ENCODE data around the gene FALEC. TPM values are rescaled to one million over a fixed set of nuclear protein-coding genes. Genes with fewer than 3 reads are reported as not detected.

The FALEC gene
- total RNA-seq, 1 experiment from 2014 or later, result 1.0 TPM

GRCh38 chr1:150537732-150538684 is 22.5 kb downstream of the FALEC start:
- intact Hi-C loops (cut with micrococcal nuclease; ENCODE audit: unreplicated experiment) (no loop called here), in situ Hi-C loops (cut with HindIII; ENCODE audit: low pct_unique_long_range_greater_than_20kb, low sequenced_read_pairs) (no loop called here)
- no peak overlapping the region for H3K4me3 ChIP-seq (ENCODE audit: low read depth in 2 of 2, low read length in 2 of 2)
- DNase-seq (ENCODE audit: low read depth, low spot score), result no peak
- ATAC-seq, result no peak; the same call in 1 of the 2 replicates
- no peak for TF ChIP-seq SIN3A (IDR thresholded peaks at IDR 0.05; ENCODE audit: borderline replicate concordance, insufficient read depth, low read depth, low read length)
- no peak for TF ChIP-seq POLR2AphosphoS5 (IDR thresholded peaks at IDR 0.05; ENCODE audit: low read depth, low read length)
- TF ChIP-seq CTCF (IDR thresholded peaks at IDR 0.05), result no peak
- TF ChIP-seq TCF7L2 (IDR thresholded peaks at IDR 0.05; ENCODE audit: low read depth, low read length), result no peak
- TF ChIP-seq, protein P1, sequence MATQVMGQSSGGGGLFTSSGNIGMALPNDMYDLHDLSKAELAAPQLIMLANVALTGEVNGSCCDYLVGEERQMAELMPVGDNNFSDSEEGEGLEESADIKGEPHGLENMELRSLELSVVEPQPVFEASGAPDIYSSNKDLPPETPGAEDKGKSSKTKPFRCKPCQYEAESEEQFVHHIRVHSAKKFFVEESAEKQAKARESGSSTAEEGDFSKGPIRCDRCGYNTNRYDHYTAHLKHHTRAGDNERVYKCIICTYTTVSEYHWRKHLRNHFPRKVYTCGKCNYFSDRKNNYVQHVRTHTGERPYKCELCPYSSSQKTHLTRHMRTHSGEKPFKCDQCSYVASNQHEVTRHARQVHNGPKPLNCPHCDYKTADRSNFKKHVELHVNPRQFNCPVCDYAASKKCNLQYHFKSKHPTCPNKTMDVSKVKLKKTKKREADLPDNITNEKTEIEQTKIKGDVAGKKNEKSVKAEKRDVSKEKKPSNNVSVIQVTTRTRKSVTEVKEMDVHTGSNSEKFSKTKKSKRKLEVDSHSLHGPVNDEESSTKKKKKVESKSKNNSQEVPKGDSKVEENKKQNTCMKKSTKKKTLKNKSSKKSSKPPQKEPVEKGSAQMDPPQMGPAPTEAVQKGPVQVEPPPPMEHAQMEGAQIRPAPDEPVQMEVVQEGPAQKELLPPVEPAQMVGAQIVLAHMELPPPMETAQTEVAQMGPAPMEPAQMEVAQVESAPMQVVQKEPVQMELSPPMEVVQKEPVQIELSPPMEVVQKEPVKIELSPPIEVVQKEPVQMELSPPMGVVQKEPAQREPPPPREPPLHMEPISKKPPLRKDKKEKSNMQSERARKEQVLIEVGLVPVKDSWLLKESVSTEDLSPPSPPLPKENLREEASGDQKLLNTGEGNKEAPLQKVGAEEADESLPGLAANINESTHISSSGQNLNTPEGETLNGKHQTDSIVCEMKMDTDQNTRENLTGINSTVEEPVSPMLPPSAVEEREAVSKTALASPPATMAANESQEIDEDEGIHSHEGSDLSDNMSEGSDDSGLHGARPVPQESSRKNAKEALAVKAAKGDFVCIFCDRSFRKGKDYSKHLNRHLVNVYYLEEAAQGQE (IDR thresholded peaks at IDR 0.05; ENCODE audit: insufficient read depth in 1 of 2, low read depth in 2 of 2, low read length in 1 of 2), result no peak
- ChIA-PET POLR2A (interaction anchor here (0.7 kb wide), 1 partner anchor 297 kb away, joined by 3 read pairs; no protein-coding TSS in a partner anchor), CTCF (interaction anchor here (0.5 to 0.7 kb wide), 2 partner anchors 40 to 195 kb away, joined by 3 to 4 read pairs; no protein-coding TSS in a partner anchor)
- no peaks in the 10 kb centered on the region for H3K4me1 ChIP-seq (ENCODE audit: control insufficient read depth, insufficient read depth, low read length)
- H3K36me3 ChIP-seq (ENCODE audit: control insufficient read depth, insufficient read depth, low read length), result no peaks in the 10 kb centered on the region
- no peaks in the 10 kb centered on the region for H3K27me3 ChIP-seq (ENCODE audit: control insufficient read depth, insufficient read depth, low read length)
- no TSS peak for BruUV-seq (replicated peaks)
- no peaks in the 10 kb centered on the region for H3K9me3 ChIP-seq (ENCODE audit: control insufficient read depth, insufficient read depth, low read depth, low read length)
- H3K27ac ChIP-seq (ENCODE audit: low read length), result no peak overlapping the region

GRCh38 chr1:150543500-150544143 is 28.1 kb downstream of the FALEC start:
- no TSS peak for BruUV-seq (replicated peaks)
- DNase-seq (ENCODE audit: low read depth, low spot score) (no peak), ATAC-seq (no peak)
- TF ChIP-seq CTCF (IDR thresholded peaks at IDR 0.05), result no peak
- TF ChIP-seq, protein P1 (IDR thresholded peaks at IDR 0.05; ENCODE audit: insufficient read depth in 1 of 2, low read depth in 2 of 2, low read length in 1 of 2), result no peak
- TF ChIP-seq TCF7L2 (IDR thresholded peaks at IDR 0.05; ENCODE audit: low read depth, low read length), result no peak
- no peak for TF ChIP-seq POLR2AphosphoS5 (IDR thresholded peaks at IDR 0.05; ENCODE audit: low read depth, low read length)
- TF ChIP-seq SIN3A (IDR thresholded peaks at IDR 0.05; ENCODE audit: borderline replicate concordance, insufficient read depth, low read depth, low read length), result no peak
- Histone ChIP-seq H3K36me3 (ENCODE audit: control insufficient read depth, insufficient read depth, low read length) (no peaks in the 10 kb centered on the region), H3K27me3 (ENCODE audit: control insufficient read depth, insufficient read depth, low read length) (no peaks in the 10 kb centered on the region), H3K4me3 (ENCODE audit: low read depth in 2 of 2, low read length in 2 of 2) (no peak overlapping the region), H3K9me3 (ENCODE audit: control insufficient read depth, insufficient read depth, low read depth, low read length) (no peaks in the 10 kb centered on the region), H3K27ac (ENCODE audit: low read length) (no peak overlapping the region), H3K4me1 (ENCODE audit: control insufficient read depth, insufficient read depth, low read length) (no peaks in the 10 kb centered on the region)
- POLR2A ChIA-PET, result no interaction called here
- intact Hi-C loops (cut with micrococcal nuclease; ENCODE audit: unreplicated experiment) (no loop called here), in situ Hi-C loops (cut with HindIII; ENCODE audit: low pct_unique_long_range_greater_than_20kb, low sequenced_read_pairs) (no loop called here)
- CTCF ChIA-PET, result interaction anchor here (0.7 kb wide), 1 partner anchor 272 kb away, joined by 4 read pairs; no protein-coding TSS in a partner anchor
